T47D (cell line): ENCODE measurements around the gene PLA2G4B.
"Not testable (repeated sequence)": the region's sequence is repeated elsewhere in the genome, so short reads cannot be mapped to it uniquely, and the experiment has no call there.

Experiments used
- DNase-seq, 2 experiments: peaks; one replicate each; pipeline versions ENCODE4 v3.0.0 to v3.0.0-alpha.2; 2011 to 2012; ENCODE audit warnings: low read depth in 1 of 2, low spot score in 1 of 2
- JUND ChIP-seq: IDR thresholded peaks from 2 replicates; pipeline ENCODE4 v1.6.1; 2012; ENCODE audit warnings: low read depth
- in situ Hi-C: cut with HindIII; loops from 2 replicates; pipeline ENCODE4 v1.10.0; 2016; ENCODE audit warnings: low sequenced_read_pairs, low pct_unique_long_range_greater_than_20kb

PLA2G4B gene

GRCh38 chr15:41825145-41825544 is 13.5 kb upstream of the PLA2G4B start:
- TF ChIP-seq JUND, result no peak
- DNase-seq, result no peak
- in situ Hi-C loops, result no loop called here

- DNase-seq, result no peak
- in situ Hi-C loops, result no loop called here
- TF ChIP-seq JUND, result no peak
Measured at GRCh38 chr15:41825572-41826535, 12.8 kb upstream of the PLA2G4B start.

GRCh38 chr15:41827290-41827879 is 11.3 kb upstream of the PLA2G4B start:
- in situ Hi-C loops, result no loop called here
- TF ChIP-seq JUND, result no peak
- DNase-seq, result no peak

DNA sequence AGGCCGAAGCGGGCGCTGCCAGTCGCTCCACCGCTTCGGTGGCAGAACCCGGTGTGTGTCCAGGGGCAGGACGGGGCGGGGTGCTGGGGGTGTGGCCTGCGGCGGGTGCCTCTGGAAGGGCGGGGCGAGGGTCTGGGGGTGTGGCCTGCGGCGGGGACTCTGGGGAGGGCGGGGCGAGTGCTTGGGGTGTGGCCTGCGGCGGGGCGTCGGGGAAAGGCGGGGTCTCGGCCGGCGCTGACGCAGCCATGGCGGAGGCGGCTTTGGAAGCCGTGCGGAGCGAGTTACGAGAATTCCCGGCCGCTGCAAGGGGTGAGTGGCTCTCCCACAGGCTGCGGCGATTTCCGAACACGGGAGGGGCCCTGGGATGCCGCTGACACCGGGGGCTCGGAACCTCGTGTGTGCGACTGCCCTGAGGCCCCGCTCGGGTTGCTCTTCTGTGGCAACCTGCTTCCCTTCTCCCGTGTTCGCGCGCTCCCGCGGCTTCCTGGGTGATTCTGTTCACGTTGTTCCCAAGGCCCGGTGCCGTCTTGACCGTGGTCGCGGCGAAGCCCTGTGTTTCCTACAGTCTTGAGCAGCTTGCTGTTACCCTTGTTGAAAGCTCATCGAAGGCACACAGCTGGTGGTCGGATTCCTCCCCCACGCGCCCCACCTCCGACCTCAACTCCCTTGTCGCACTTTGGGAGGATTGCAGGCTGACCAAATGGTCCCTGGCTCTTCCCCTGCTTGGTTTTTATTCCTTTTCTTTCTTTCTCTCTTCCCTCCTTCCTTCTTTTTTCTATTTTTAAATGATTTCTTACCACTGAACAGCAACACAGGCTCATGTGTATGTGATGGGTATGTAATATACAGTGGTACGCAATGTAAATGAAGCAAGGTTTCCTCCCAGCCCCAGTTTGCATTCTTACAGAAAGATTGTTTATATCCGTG is 10.5 kb upstream of the PLA2G4B start, which contains the start of gene JMJD7:
Gene JMJD7, plus strand, starts transcription at position 213 of the 927 bp plus-strand sequence. Its CDS starts 33 bp downstream, at position 246.
- no peak for TF ChIP-seq JUND
- in situ Hi-C loops, result no loop called here
- DNase-seq, result peak; percentile 92 to 97

- in situ Hi-C loops, result no loop called here
- TF ChIP-seq JUND, result no peak
- no peak for DNase-seq
Measured at GRCh38 chr15:41828807-41829141, 9.9 kb upstream of the PLA2G4B start.

DNA sequence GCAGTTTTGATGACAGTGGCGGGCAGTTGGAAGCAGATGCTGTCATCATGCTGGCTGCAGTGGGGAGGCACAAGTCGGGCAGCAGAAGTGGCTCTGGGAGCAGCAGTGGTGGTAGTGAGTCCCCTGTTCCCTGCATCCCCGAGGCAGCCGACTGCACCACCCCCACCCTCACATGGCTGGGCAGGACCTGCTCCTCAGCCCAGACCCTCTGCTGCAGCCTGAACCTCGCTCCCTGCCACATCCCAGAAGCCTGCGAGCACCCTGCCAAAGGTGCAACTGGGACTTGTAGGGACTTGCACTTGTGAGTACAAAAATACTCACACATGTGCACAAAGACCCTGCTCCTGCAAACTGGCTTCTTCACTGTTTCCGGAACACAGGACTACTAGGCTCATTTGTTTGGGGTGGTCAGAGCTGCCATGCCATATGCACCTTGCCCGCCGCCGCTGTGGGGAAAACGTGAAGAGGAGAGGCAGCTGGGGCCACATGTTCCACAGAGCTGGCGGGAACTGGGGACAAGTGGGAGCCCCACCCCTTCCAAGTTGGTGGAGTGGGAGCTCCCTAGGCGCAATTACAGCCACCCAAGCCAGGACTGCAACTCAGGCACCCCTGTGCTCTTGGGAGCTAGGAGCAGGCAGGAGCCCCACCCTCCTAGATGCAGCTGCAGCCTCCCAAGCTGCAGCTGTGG is 8.5 kb upstream of the PLA2G4B start:
- no peak for TF ChIP-seq JUND
- in situ Hi-C loops, result no loop called here
- no peak for DNase-seq

- DNase-seq, in situ Hi-C loops: not testable (repeated sequence)
Measured at GRCh38 chr15:41831291-41831690, 7.4 kb upstream of the PLA2G4B start.

- no peak for TF ChIP-seq JUND
- no peak for DNase-seq
- in situ Hi-C loops, result no loop called here
Measured at GRCh38 chr15:41832208-41832607, 6.4 kb upstream of the PLA2G4B start.

DNA sequence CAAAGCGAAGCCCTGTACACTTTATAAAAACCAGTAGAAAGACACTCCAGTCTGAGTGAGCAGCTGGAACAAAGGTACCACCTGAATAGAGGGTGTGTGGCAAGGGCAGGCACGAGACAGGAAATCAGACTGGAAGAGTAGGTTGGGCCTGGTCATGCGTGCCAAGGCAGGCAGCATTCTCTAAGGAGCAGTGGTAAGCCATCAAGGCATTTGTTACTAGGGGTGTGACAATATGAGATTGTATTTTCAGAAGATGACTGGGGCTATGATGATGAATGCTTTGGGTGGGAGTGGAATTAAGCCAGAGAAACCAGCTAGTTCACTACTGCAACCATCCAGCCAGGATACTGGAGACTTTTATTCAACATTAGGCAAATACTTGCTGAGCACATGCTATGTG is 5.8 kb upstream of the PLA2G4B start:
- peak in 1 of 2 experiments; percentile 20 for DNase-seq
- in situ Hi-C loops, result no loop called here
- TF ChIP-seq JUND, result no peak

- DNase-seq, result no peak
- in situ Hi-C loops, result no loop called here
- no peak for TF ChIP-seq JUND
Measured at GRCh38 chr15:41834096-41834495, 4.6 kb upstream of the PLA2G4B start.

DNA sequence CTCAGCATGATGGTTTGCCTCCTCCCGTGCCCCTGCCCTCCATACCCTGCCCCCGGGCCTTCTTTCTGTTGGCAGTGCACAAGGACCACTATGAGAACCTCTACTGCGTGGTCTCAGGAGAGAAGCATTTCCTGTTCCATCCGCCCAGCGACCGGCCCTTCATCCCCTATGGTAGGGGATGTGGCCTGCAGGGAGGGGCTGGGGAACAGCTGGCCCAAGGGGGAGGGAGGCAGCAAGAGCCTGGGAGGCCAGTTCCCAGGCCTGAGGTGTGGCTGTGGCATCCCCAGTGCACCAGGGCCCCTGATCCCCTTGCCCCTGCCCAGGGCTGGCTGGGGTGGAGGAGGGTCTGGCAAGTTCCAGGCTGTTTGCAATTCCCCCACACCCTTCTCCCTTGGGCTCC is 2.6 kb upstream of the PLA2G4B start:
- in situ Hi-C loops, result no loop called here
- no peak for TF ChIP-seq JUND
- no peak for DNase-seq
